PC-3 (cell line): ENCODE measurements around the gene ACER2. TPM values are rescaled to one million over a fixed set of nuclear protein-coding genes. Genes with fewer than 3 reads are reported as not detected.

ENCODE experiments used
- ATAC-seq: fragments of 200-7000 bp; cut with Tn5 transposase; 2 replicates; pipeline ENCODE4 v1.9.1; 2020; ENCODE audit warnings: mild to moderate bottlenecking, moderate library complexity
- BruUV-seq: library from RNA; stranded (reverse); fragments of 400-500 nt; replicated peaks from 2 replicates; lab custom pipeline; 2021; lab: Mats Ljungman, UMichigan
- CTCF ChIA-PET: fragments of 300-600 bp; sonication (Branson Sonifier 250); formaldehyde crosslinking; loops from one replicate; lab custom pipeline; 2022; ENCODE audit warnings: antibody characterized with exemption; lab: Charles Lee
- POLR2A ChIA-PET: fragments of 300-600 bp; sonication (Branson Sonifier 250); formaldehyde crosslinking; loops from one replicate; lab custom pipeline; 2022; ENCODE audit warnings: antibody characterized with exemption; ENCODE audit not compliant: unreplicated experiment; lab: Charles Lee
- DNase-seq: peaks from one replicate; pipeline ENCODE4 v3.0.0-alpha.2; 2015
- H2AFZ ChIP-seq: fragments of 300-600 bp; sonication (generic); 2 replicates; pipeline ENCODE4 v1.6.0; 2016; ENCODE audit warnings: antibody characterized with exemption, low read length
- H3F3A ChIP-seq: fragments of 300-600 bp; sonication (generic); one replicate; pipeline ENCODE4 v1.6.0; 2017; ENCODE audit warnings: antibody characterized with exemption, low read length, control low read depth, mild to moderate bottlenecking; ENCODE audit not compliant: unreplicated experiment
- H3K27ac ChIP-seq: fragments of 300-600 bp; sonication (generic); 2 replicates; pipeline ENCODE4 v1.5.1; 2016; ENCODE audit warnings: mild to moderate bottlenecking, low read length
- H3K27me3 ChIP-seq: fragments of 300-600 bp; sonication (generic); 2 replicates; pipeline ENCODE4 v1.6.1; 2016; ENCODE audit warnings: low read length, mixed read lengths
- H3K36me3 ChIP-seq: fragments of 300-600 bp; sonication (generic); 2 replicates; pipeline ENCODE4 v1.6.1; 2016; ENCODE audit warnings: low read depth, mixed run types, low read length, mixed read lengths
- H3K4me1 ChIP-seq: fragments of 300-600 bp; sonication (generic); 2 replicates; pipeline ENCODE4 v1.5.1; 2016; ENCODE audit warnings: low read length; ENCODE audit not compliant: insufficient read depth
- H3K4me2 ChIP-seq: fragments of 300-600 bp; sonication (generic); 2 replicates; pipeline ENCODE4 v1.6.0; 2016; ENCODE audit warnings: low read length
- H3K4me3 ChIP-seq: fragments of 300-600 bp; sonication (generic); 2 replicates; pipeline ENCODE4 v1.5.1; 2016; ENCODE audit warnings: mild to moderate bottlenecking, low read length, mixed read lengths
- H3K79me2 ChIP-seq: fragments of 300-600 bp; sonication (generic); 2 replicates; pipeline ENCODE4 v1.6.1; 2017; ENCODE audit warnings: low read length, mixed read lengths
- H3K9ac ChIP-seq: fragments of 300-600 bp; sonication (generic); 2 replicates; pipeline ENCODE4 v1.6.0; 2016; ENCODE audit warnings: mild to moderate bottlenecking, low read length
- H3K9me2 ChIP-seq: fragments of 300-600 bp; sonication (generic); replicated peaks from 2 replicates; pipeline ENCODE4 v1.6.1; 2016; ENCODE audit warnings: mixed run types, low read length, mixed read lengths
- H3K9me3 ChIP-seq: fragments of 300-600 bp; sonication (generic); 2 replicates; pipeline ENCODE4 v1.6.1; 2016; ENCODE audit warnings: low read length, mixed read lengths
- H4K20me1 ChIP-seq: fragments of 300-600 bp; sonication (generic); 2 replicates; pipeline ENCODE4 v1.6.1; 2016; ENCODE audit warnings: low read length, mixed read lengths
- CTCF ChIP-seq: fragments of 300-600 bp; sonication (generic); conservative IDR thresholded peaks from 2 replicates; pipeline ENCODE4 v1.5.1; 2017; ENCODE audit warnings: antibody characterized with exemption, low read depth, mild to moderate bottlenecking, low read length
- EZH2 ChIP-seq: fragments of 300-600 bp; sonication (generic); IDR thresholded peaks from one replicate; pipeline ENCODE4 v1.6.1; 2017; ENCODE audit warnings: antibody characterized with exemption, mild to moderate bottlenecking, low read length; ENCODE audit not compliant: unreplicated experiment
- EZH2phosphoT487 ChIP-seq: fragments of 300-600 bp; sonication (generic); IDR thresholded peaks from 2 replicates; pipeline ENCODE4 v1.6.1; 2018; ENCODE audit warnings: mild to moderate bottlenecking, antibody characterized with exemption, low read length, borderline replicate concordance
- intact Hi-C: fragments of 100-400 bp; cut with micrococcal nuclease; formaldehyde crosslinking; loops from 2 replicates; pipeline ENCODE4 v1.9.0; 2023
- total RNA-seq: library from RNA; depleted of rRNA; stranded (reverse); fragments of >200 nt; gene quantifications from 2 replicates; pipeline ENCODE4 v1.2.3, GENCODE V29; 2014

Gene ACER2
- total RNA-seq, 1 experiment from 2014 or later, result 2.4 TPM

- H3K9ac ChIP-seq, result no peak overlapping the region
- H3K27ac ChIP-seq, result no peak overlapping the region
- no peaks in the 10 kb centered on the region for H3K9me2 ChIP-seq
- H3K79me2 ChIP-seq, result no peaks in the 10 kb centered on the region
- intact Hi-C loops, result no loop called here
- TF ChIP-seq EZH2 (no peak), CTCF (no peak), EZH2phosphoT487 (no peak)
- H3K27me3 ChIP-seq, result no peaks in the 10 kb centered on the region
- H3F3A ChIP-seq, result no peaks in the 10 kb centered on the region
- no peak overlapping the region for H2AFZ ChIP-seq
- H3K9me3 ChIP-seq, result no peaks in the 10 kb centered on the region
- H4K20me1 ChIP-seq, result no peaks in the 10 kb centered on the region
- no peaks in the 10 kb centered on the region for H3K36me3 ChIP-seq
- H3K4me3 ChIP-seq, result no peak overlapping the region
- no TSS peak for BruUV-seq
- CTCF ChIA-PET, result no interaction called here
- no peak for DNase-seq
- POLR2A ChIA-PET, result no interaction called here
- no peaks in the 10 kb centered on the region for H3K4me1 ChIP-seq
- no peak for ATAC-seq
- H3K4me2 ChIP-seq, result no peak overlapping the region
These were observed 20.8 kb downstream of the ACER2 start for GRCh38 chr9:19429595-19429994.

- H3K4me1 ChIP-seq, result no peaks in the 10 kb centered on the region
- ChIA-PET POLR2A (no interaction called here), CTCF (interaction anchor here (0.5 kb wide), 1 partner anchor 1668 kb away, joined by 4 read pairs; no protein-coding TSS in a partner anchor)
- no peaks in the 10 kb centered on the region for H3K9me2 ChIP-seq
- intact Hi-C loops, result no loop called here
- TF ChIP-seq EZH2 (no peak), CTCF (no peak), EZH2phosphoT487 (no peak)
- no peak overlapping the region for H3K9ac ChIP-seq
- DNase-seq, result no peak
- H3K4me3 ChIP-seq, result no peak overlapping the region
- H3K4me2 ChIP-seq, result no peak overlapping the region
- H3K9me3 ChIP-seq, result no peaks in the 10 kb centered on the region
- no peak overlapping the region for H2AFZ ChIP-seq
- no peaks in the 10 kb centered on the region for H4K20me1 ChIP-seq
- BruUV-seq, result no TSS peak
- ATAC-seq, result no peak
- no peaks in the 10 kb centered on the region for H3K36me3 ChIP-seq
- H3K79me2 ChIP-seq, result no peaks in the 10 kb centered on the region
- no peaks in the 10 kb centered on the region for H3F3A ChIP-seq
- H3K27me3 ChIP-seq, result no peaks in the 10 kb centered on the region
- H3K27ac ChIP-seq, result no peak overlapping the region
These were observed 21.5 kb downstream of the ACER2 start for GRCh38 chr9:19430201-19430760.

GRCh38 chr9:19431361-19432171 is 22.8 kb downstream of the ACER2 start:
- Histone ChIP-seq H3K4me1 (no peaks in the 10 kb centered on the region), H3K9ac (no peak overlapping the region), H3K27ac (no peak overlapping the region), H3K9me2 (no peaks in the 10 kb centered on the region), H3K27me3 (no peaks in the 10 kb centered on the region), H3K9me3 (no peaks in the 10 kb centered on the region), H4K20me1 (no peaks in the 10 kb centered on the region), H3K79me2 (no peaks in the 10 kb centered on the region), H3K4me3 (no peak overlapping the region), H3F3A (no peaks in the 10 kb centered on the region), H3K36me3 (no peaks in the 10 kb centered on the region), H3K4me2 (no peak overlapping the region), H2AFZ (no peak overlapping the region)
- ATAC-seq (no peak), DNase-seq (no peak)
- ChIA-PET POLR2A (no interaction called here), CTCF (no interaction called here)
- BruUV-seq, result no TSS peak
- intact Hi-C loops, result no loop called here
- no peak for TF ChIP-seq EZH2
- no peak for TF ChIP-seq CTCF
- no peak for TF ChIP-seq EZH2phosphoT487
